Type B pancreatic cell (in vitro differentiated cells): Measurements from ENCODE around the gene LIPC. TPM values are rescaled to one million over a fixed set of nuclear protein-coding genes. Genes with fewer than 3 reads are reported as not detected.

ENCODE experiments used
- DNase-seq: peaks from one replicate; pipeline ENCODE4 v3.0.0; 2021; ENCODE audit warnings: mixed read lengths; ENCODE audit not compliant: unreplicated experiment; ENCODE audit errors: extremely low spot score
- H3K27ac Mint-ChIP-seq: 2 replicates; pipeline ENCODE4 v1.8.0; 2021; ENCODE audit warnings: mild to moderate bottlenecking, mixed read lengths
- H3K27me3 Mint-ChIP-seq: 2 replicates; pipeline ENCODE4 v1.8.0; 2021; ENCODE audit warnings: mixed read lengths
- H3K36me3 Mint-ChIP-seq: 2 replicates; pipeline ENCODE4 v1.8.0; 2021; ENCODE audit warnings: mixed read lengths
- H3K4me1 Mint-ChIP-seq: one replicate; pipeline ENCODE4 v1.8.0; 2021; ENCODE audit warnings: mixed read lengths; ENCODE audit not compliant: unreplicated experiment
- H3K4me3 Mint-ChIP-seq: 2 replicates; pipeline ENCODE4 v1.8.0; 2021; ENCODE audit warnings: mild to moderate bottlenecking, mixed read lengths
- H3K9me3 Mint-ChIP-seq: 2 replicates; pipeline ENCODE4 v1.8.0; 2021; ENCODE audit warnings: mixed read lengths
- CTCF ChIP-seq: fragments of 200-600 bp; sonication (generic); conservative IDR thresholded peaks from 2 replicates; pipeline ENCODE4 v1.5.0; 2021; ENCODE audit warnings: antibody characterized with exemption, mild to moderate bottlenecking
- total RNA-seq: library from RNA; stranded (reverse); gene quantifications from 2 replicates; pipeline ENCODE4 v1.2.1, GENCODE V29; 2021; ENCODE audit warnings: low replicate concordance

Gene LIPC
- total RNA-seq, 1 donor from 2014 or later, result 10.9 TPM

GRCh38 chr15:58582160-58582559 is 150.4 kb downstream of the LIPC start:
- H3K27ac Mint-ChIP-seq, result no peak overlapping the region
- H3K4me1 Mint-ChIP-seq, result peaks cover 4% of the 10 kb centered on the region

GRCh38 chr15:58583171-58583908 is 151.5 kb downstream of the LIPC start:
- H3K4me1 Mint-ChIP-seq, result peaks cover 4% of the 10 kb centered on the region
- H3K4me3 Mint-ChIP-seq, result no peak overlapping the region
- H3K9me3 Mint-ChIP-seq, result peaks cover 9% of the 10 kb centered on the region
- no peak for TF ChIP-seq CTCF
- peaks cover 4% of the 10 kb centered on the region for H3K36me3 Mint-ChIP-seq
- no peak for DNase-seq
- no peak overlapping the region for H3K27ac Mint-ChIP-seq
- no peaks in the 10 kb centered on the region for H3K27me3 Mint-ChIP-seq

More at GRCh38 chr15:58582160-58582559, 150.4 kb downstream of the LIPC start:
- H3K27me3 Mint-ChIP-seq, result no peaks in the 10 kb centered on the region
- H3K36me3 Mint-ChIP-seq, result peaks cover 4% of the 10 kb centered on the region
- no peak for TF ChIP-seq CTCF
- no peak for DNase-seq
- no peak overlapping the region for H3K4me3 Mint-ChIP-seq
- peaks cover 9% of the 10 kb centered on the region for H3K9me3 Mint-ChIP-seq

- Mint-ChIP-seq H3K4me3 (no peak overlapping the region), H3K27me3 (no peaks in the 10 kb centered on the region), H3K36me3 (peaks cover 4% of the 10 kb centered on the region), H3K27ac (no peak overlapping the region), H3K4me1 (peaks cover 4% of the 10 kb centered on the region), H3K9me3 (peaks cover 9% of the 10 kb centered on the region)
- DNase-seq, result no peak
- TF ChIP-seq CTCF, result no peak
These were observed 153.1 kb downstream of the LIPC start for GRCh38 chr15:58584789-58585461.

- Mint-ChIP-seq H3K27ac (no peak overlapping the region), H3K27me3 (no peaks in the 10 kb centered on the region), H3K9me3 (peaks cover 10% of the 10 kb centered on the region), H3K4me3 (no peak overlapping the region), H3K36me3 (peaks cover 4% of the 10 kb centered on the region), H3K4me1 (peaks cover 9% of the 10 kb centered on the region)
- DNase-seq, result no peak
- no peak for TF ChIP-seq CTCF
These were observed 154.1 kb downstream of the LIPC start for GRCh38 chr15:58585693-58586443.

- TF ChIP-seq CTCF, result no peak
- Mint-ChIP-seq H3K27ac (no peak overlapping the region), H3K36me3 (peaks cover 11% of the 10 kb centered on the region), H3K4me3 (no peak overlapping the region), H3K9me3 (peaks cover 15% of the 10 kb centered on the region), H3K4me1 (peaks cover 9% of the 10 kb centered on the region), H3K27me3 (no peaks in the 10 kb centered on the region)
- no peak for DNase-seq
These were observed 155.7 kb downstream of the LIPC start for GRCh38 chr15:58587486-58587885.
